GM12865 (cell line): ENCODE results near the gene STX18.
"Not testable (repeated sequence)": the region's sequence is repeated elsewhere in the genome, so short reads cannot be mapped to it uniquely, and the experiment has no call there.

Experiments
- DNase-seq: peaks from one replicate; pipeline ENCODE4 v3.0.0; 2010; ENCODE audit warnings: low read depth
- H3K4me3 ChIP-seq: 2 replicates; pipeline ENCODE4 v1.5.1; 2011; ENCODE audit warnings: mild to moderate bottlenecking, low read depth, low read length, control low read depth
- CTCF ChIP-seq: IDR thresholded peaks from 2 replicates; pipeline ENCODE4 v1.5.1; 2011; ENCODE audit warnings: low read length, control low read depth, low read depth, inconsistent platforms; ENCODE audit not compliant: insufficient read depth; ENCODE audit errors: missing control alignments

The STX18 gene

GRCh38 chr4:4572821-4573220, 31.0 kb upstream of the STX18 start:
- DNase-seq = no peak
- H3K4me3 ChIP-seq = no peak overlapping the region
- TF ChIP-seq CTCF = no peak

GRCh38 chr4:4569861-4570260, 28.0 kb upstream of the STX18 start:
- H3K4me3 ChIP-seq, DNase-seq: not testable (repeated sequence)

- no peak for DNase-seq
- no peak for TF ChIP-seq CTCF
- H3K4me3 ChIP-seq = no peak overlapping the region
Measured at GRCh38 chr4:4568806-4569427, 27.1 kb upstream of the STX18 start.

- DNase-seq, H3K4me3 ChIP-seq: not testable (repeated sequence)
Measured at GRCh38 chr4:4566359-4566758, 24.5 kb upstream of the STX18 start.

- no peak for DNase-seq
- TF ChIP-seq CTCF = no peak
- H3K4me3 ChIP-seq = no peak overlapping the region
Measured at GRCh38 chr4:4564522-4564921, 22.7 kb upstream of the STX18 start.

- no peak for DNase-seq
- H3K4me3 ChIP-seq = no peak overlapping the region
- TF ChIP-seq CTCF = no peak
Measured at GRCh38 chr4:4560642-4561041, 18.8 kb upstream of the STX18 start.

- no peak overlapping the region for H3K4me3 ChIP-seq
- TF ChIP-seq CTCF = no peak
Measured at GRCh38 chr4:4560136-4560535, 18.3 kb upstream of the STX18 start.

GRCh38 chr4:4559596-4559995, 17.7 kb upstream of the STX18 start:
- no peak overlapping the region for H3K4me3 ChIP-seq
- no peak for TF ChIP-seq CTCF
- no peak for DNase-seq

More at GRCh38 chr4:4560136-4560535, 18.3 kb upstream of the STX18 start:
- DNase-seq = no peak
